OCI-LY1 (cell line): Measurements from ENCODE around the gene CHD5.

ENCODE experiments used
- EZH2 ChIP-seq: fragments of 200-600 bp; sonication (generic), shearing (Covaris generic); IDR thresholded peaks from 2 replicates; pipeline ENCODE4 v1.8.0; 2017; ENCODE audit warnings: borderline replicate concordance, mixed run types, mild to moderate bottlenecking, antibody characterized with exemption, low read length, moderate library complexity, mixed read lengths
- TF ChIP-seq, protein P1 (sequence below): fragments of 200-600 bp; sonication (generic), shearing (Covaris generic); IDR thresholded peaks from 2 replicates; pipeline ENCODE4 v1.5.1; 2017; ENCODE audit warnings: mild to moderate bottlenecking, antibody characterized with exemption, low read length, moderate library complexity, mixed read lengths

DNA sequence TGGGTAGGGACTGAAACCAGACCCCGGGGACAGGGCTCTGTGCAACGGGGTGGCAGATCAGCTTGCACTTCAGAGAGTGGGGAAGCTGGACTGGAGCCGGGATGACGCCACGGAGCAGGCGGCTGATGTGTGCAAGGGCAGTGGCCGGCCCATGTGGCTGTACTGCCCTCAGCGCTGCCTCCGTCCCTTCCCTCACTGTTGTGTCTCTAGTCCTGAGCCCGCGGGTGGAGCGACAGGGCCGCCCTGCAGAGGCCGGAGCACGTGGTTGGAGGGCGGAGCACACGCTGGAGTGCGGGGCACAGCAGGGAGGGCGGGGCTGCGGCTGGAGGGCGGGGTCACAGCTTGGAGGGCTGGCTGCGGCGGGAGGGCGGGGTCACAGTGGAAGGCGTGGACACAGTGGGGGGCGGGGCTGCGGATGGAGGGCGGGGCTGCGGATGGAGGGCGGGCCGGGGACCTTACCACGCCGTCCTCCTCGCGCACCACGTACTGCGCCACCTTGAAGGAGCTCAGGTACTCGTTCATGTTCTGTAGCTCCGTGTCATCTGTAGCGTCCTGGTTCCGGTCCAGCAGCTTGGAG is 52.4 kb downstream of the CHD5 start:
- TF ChIP-seq, protein P1, sequence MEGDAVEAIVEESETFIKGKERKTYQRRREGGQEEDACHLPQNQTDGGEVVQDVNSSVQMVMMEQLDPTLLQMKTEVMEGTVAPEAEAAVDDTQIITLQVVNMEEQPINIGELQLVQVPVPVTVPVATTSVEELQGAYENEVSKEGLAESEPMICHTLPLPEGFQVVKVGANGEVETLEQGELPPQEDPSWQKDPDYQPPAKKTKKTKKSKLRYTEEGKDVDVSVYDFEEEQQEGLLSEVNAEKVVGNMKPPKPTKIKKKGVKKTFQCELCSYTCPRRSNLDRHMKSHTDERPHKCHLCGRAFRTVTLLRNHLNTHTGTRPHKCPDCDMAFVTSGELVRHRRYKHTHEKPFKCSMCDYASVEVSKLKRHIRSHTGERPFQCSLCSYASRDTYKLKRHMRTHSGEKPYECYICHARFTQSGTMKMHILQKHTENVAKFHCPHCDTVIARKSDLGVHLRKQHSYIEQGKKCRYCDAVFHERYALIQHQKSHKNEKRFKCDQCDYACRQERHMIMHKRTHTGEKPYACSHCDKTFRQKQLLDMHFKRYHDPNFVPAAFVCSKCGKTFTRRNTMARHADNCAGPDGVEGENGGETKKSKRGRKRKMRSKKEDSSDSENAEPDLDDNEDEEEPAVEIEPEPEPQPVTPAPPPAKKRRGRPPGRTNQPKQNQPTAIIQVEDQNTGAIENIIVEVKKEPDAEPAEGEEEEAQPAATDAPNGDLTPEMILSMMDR = no peak
- no peak for TF ChIP-seq EZH2
